ENCODE measurements around the gene ACAN. TPM values are rescaled to one million over a fixed set of nuclear protein-coding genes. Genes with fewer than 3 reads are reported as not detected.

ACAN gene
- total RNA-seq, 1 donor from 2014 or later, result 2.0 TPM

- Mint-ChIP-seq H3K4me1 (ENCODE audit: low read depth) (no peaks in the 10 kb centered on the region), H3K36me3 (ENCODE audit: insufficient read depth) (no peaks in the 10 kb centered on the region), H3K27me3 (peaks cover 3% of the 10 kb centered on the region), H3K4me3 (ENCODE audit: low read depth) (no peak overlapping the region), H3K9me3 (ENCODE audit: low read depth) (no peaks in the 10 kb centered on the region), H3K27ac (no peak overlapping the region)
- no peak for DNase-seq (ENCODE audit: low spot score, unreplicated experiment)
- TF ChIP-seq CTCF (IDR thresholded peaks at IDR 0.05; ENCODE audit: unreplicated experiment), result no peak
These were observed 29.8 kb downstream of the ACAN start for GRCh38 chr15:88832820-88833730.

GRCh38 chr15:88833731-88834100 is 30.5 kb downstream of the ACAN start:
- DNase-seq (ENCODE audit: low spot score, unreplicated experiment), result no peak
- Mint-ChIP-seq H3K4me3 (ENCODE audit: low read depth) (no peak overlapping the region), H3K27me3 (peaks cover 3% of the 10 kb centered on the region), H3K4me1 (ENCODE audit: low read depth) (no peaks in the 10 kb centered on the region), H3K36me3 (ENCODE audit: insufficient read depth) (no peaks in the 10 kb centered on the region), H3K9me3 (ENCODE audit: low read depth) (no peaks in the 10 kb centered on the region), H3K27ac (no peak overlapping the region)
- no peak for TF ChIP-seq CTCF (IDR thresholded peaks at IDR 0.05; ENCODE audit: unreplicated experiment)

- Mint-ChIP-seq H3K27ac (no peak overlapping the region), H3K9me3 (ENCODE audit: low read depth) (no peaks in the 10 kb centered on the region), H3K27me3 (no peaks in the 10 kb centered on the region), H3K36me3 (ENCODE audit: insufficient read depth) (no peaks in the 10 kb centered on the region), H3K4me3 (ENCODE audit: low read depth) (no peak overlapping the region), H3K4me1 (ENCODE audit: low read depth) (no peaks in the 10 kb centered on the region)
- peak; percentile 30 for DNase-seq (ENCODE audit: low spot score, unreplicated experiment)
- TF ChIP-seq CTCF (IDR thresholded peaks at IDR 0.05; ENCODE audit: unreplicated experiment), result peak; percentile 72
These were observed 31.1 kb downstream of the ACAN start for GRCh38 chr15:88834211-88834812.

- Mint-ChIP-seq H3K27me3 (no peaks in the 10 kb centered on the region), H3K4me3 (ENCODE audit: low read depth) (no peak overlapping the region), H3K27ac (no peak overlapping the region), H3K4me1 (ENCODE audit: low read depth) (no peaks in the 10 kb centered on the region), H3K36me3 (ENCODE audit: insufficient read depth) (no peaks in the 10 kb centered on the region), H3K9me3 (ENCODE audit: low read depth) (no peaks in the 10 kb centered on the region)
- no peak for DNase-seq (ENCODE audit: low spot score, unreplicated experiment)
- no peak for TF ChIP-seq CTCF (IDR thresholded peaks at IDR 0.05; ENCODE audit: unreplicated experiment)
These were observed 31.9 kb downstream of the ACAN start for GRCh38 chr15:88835119-88835518.

GRCh38 chr15:88835646-88836045 is 32.4 kb downstream of the ACAN start:
- Mint-ChIP-seq H3K27ac (no peak overlapping the region), H3K27me3 (no peaks in the 10 kb centered on the region), H3K4me3 (ENCODE audit: low read depth) (no peak overlapping the region), H3K36me3 (ENCODE audit: insufficient read depth) (no peaks in the 10 kb centered on the region), H3K4me1 (ENCODE audit: low read depth) (no peaks in the 10 kb centered on the region), H3K9me3 (ENCODE audit: low read depth) (no peaks in the 10 kb centered on the region)
- TF ChIP-seq CTCF (IDR thresholded peaks at IDR 0.05; ENCODE audit: unreplicated experiment), result no peak
- DNase-seq (ENCODE audit: low spot score, unreplicated experiment), result no peak

Data from progenitor cell of endocrine pancreas (in vitro differentiated cells).